HepG2 (cell line): ENCODE results near the gene CORT. TPM values are rescaled to one million over a fixed set of nuclear protein-coding genes. Genes with fewer than 3 reads are reported as not detected.

Experiments
- MIER3 ChIP-seq: IDR thresholded peaks from 2 replicates; pipeline ENCODE4 v1.6.1; 2016; ENCODE audit warnings: missing compliant biosample characterization, borderline replicate concordance
- MIXL1 ChIP-seq: IDR thresholded peaks from 2 replicates; pipeline ENCODE4 v1.6.1; 2016
- NONO ChIP-seq, 2 experiments: fragments of 450-650 bp in 1 of 2; sonication (generic) in 1 of 2; formaldehyde crosslinking in 1 of 2; IDR thresholded peaks in 1 of 2; conservative IDR thresholded peaks in 1 of 2; 2 replicates each; pipeline versions ENCODE4 v1.6.1 to v1.8.0; 2017 to 2022; ENCODE audit warnings: mild to moderate bottlenecking in 1 of 2, missing genetic modification reagents in 1 of 2, moderate library complexity in 1 of 2
- POLR2A ChIP-seq, 2 experiments: IDR thresholded peaks; 2 replicates each; pipeline ENCODE4 v1.6.1; 2011; ENCODE audit warnings: low read depth in 2 of 2, low read length in 2 of 2, mild to moderate bottlenecking in 1 of 2, moderate library complexity in 1 of 2; ENCODE audit not compliant: insufficient read depth in 1 of 2
- SOX5 ChIP-seq: IDR thresholded peaks from 2 replicates; pipeline ENCODE4 v1.6.1; 2016; ENCODE audit warnings: borderline replicate concordance
- STAG1 ChIP-seq: sonication (generic); formaldehyde crosslinking; IDR thresholded peaks from 2 replicates; pipeline ENCODE4 v1.4.0; 2020; ENCODE audit warnings: missing genetic modification reagents
- TGIF2 ChIP-seq: IDR thresholded peaks from 2 replicates; pipeline ENCODE4 v1.6.1; 2016; ENCODE audit warnings: control low read depth, missing compliant biosample characterization
- THAP9 ChIP-seq: sonication (generic); formaldehyde crosslinking; IDR thresholded peaks from 2 replicates; pipeline ENCODE4; 2020; ENCODE audit warnings: missing genetic modification reagents, mild to moderate bottlenecking, borderline replicate concordance
- WIZ ChIP-seq: sonication (generic); formaldehyde crosslinking; IDR thresholded peaks from 2 replicates; pipeline ENCODE4 v1.5.1; 2020; ENCODE audit warnings: mild to moderate bottlenecking, missing genetic modification reagents
- ZBTB38 ChIP-seq: sonication (generic); formaldehyde crosslinking; IDR thresholded peaks from 2 replicates; pipeline ENCODE4 v1.5.1; 2020; ENCODE audit warnings: mild to moderate bottlenecking, missing genetic modification reagents
- ZNF235 ChIP-seq: sonication (generic); formaldehyde crosslinking; IDR thresholded peaks from 2 replicates; pipeline ENCODE4 v1.8.1; 2023; ENCODE audit warnings: mild to moderate bottlenecking, missing genetic modification reagents, borderline replicate concordance
- ZNF468 ChIP-seq: sonication (generic); formaldehyde crosslinking; IDR thresholded peaks from 2 replicates; pipeline ENCODE4 v1.8.0; 2022; ENCODE audit warnings: mild to moderate bottlenecking, moderate library complexity, missing genetic modification reagents
- ZNF569 ChIP-seq: sonication (generic); formaldehyde crosslinking; IDR thresholded peaks from 2 replicates; pipeline ENCODE4 v1.5.0; 2020; ENCODE audit warnings: mild to moderate bottlenecking, missing genetic modification reagents, moderate library complexity, borderline replicate concordance
- ZNF749 ChIP-seq: sonication (generic); formaldehyde crosslinking; IDR thresholded peaks from 2 replicates; pipeline ENCODE4 v1.8.0; 2022; ENCODE audit warnings: mild to moderate bottlenecking, missing genetic modification reagents, moderate library complexity, borderline replicate concordance
- ZNF777 ChIP-seq: sonication (generic); formaldehyde crosslinking; IDR thresholded peaks from 2 replicates; pipeline ENCODE4 v1.4.0; 2020; ENCODE audit warnings: missing genetic modification reagents
- ZNF780A ChIP-seq: sonication (generic); formaldehyde crosslinking; IDR thresholded peaks from 2 replicates; pipeline ENCODE4 v1.8.0; 2022; ENCODE audit warnings: mild to moderate bottlenecking, missing genetic modification reagents, moderate library complexity
- ZSCAN9 ChIP-seq: IDR thresholded peaks from 2 replicates; pipeline ENCODE4 v1.6.1; 2016; ENCODE audit warnings: borderline replicate concordance
- polyA plus RNA-seq, 8 experiments: library from polyadenylated mRNA; depleted of rRNA in 3 of 8; stranded (reverse) in 7 of 8; unstranded in 1 of 8; fragments of >200 nt; fragmentation: Illumina TruSeq in 4 of 8; extraction: Trizol in 4 of 8; gene quantifications; 2 replicates each; pipeline versions ENCODE4 v1.2.1 to v1.2.3, GENCODE V29; 2011 to 2016; ENCODE audit warnings: low read depth in 4 of 8, missing spikeins in 1 of 8, mixed read lengths in 1 of 8; ENCODE audit not compliant: insufficient read depth in 1 of 8
- total RNA-seq, 5 experiments: library from RNA; depleted of rRNA; stranded (reverse); fragments of >200 nt; fragmentation: Illumina TruSeq; extraction: Trizol; gene quantifications; 2 replicates each; pipeline ENCODE4 v1.2.3, GENCODE V29; 2016; ENCODE audit warnings: low read depth in 1 of 5

CORT gene
- total and polyA plus RNA-seq, 2 of the 13 experiments (the other 11 are each of a cell fraction or from before 2014, with no cell fraction given): 0.11 to 0.62 TPM

DNA sequence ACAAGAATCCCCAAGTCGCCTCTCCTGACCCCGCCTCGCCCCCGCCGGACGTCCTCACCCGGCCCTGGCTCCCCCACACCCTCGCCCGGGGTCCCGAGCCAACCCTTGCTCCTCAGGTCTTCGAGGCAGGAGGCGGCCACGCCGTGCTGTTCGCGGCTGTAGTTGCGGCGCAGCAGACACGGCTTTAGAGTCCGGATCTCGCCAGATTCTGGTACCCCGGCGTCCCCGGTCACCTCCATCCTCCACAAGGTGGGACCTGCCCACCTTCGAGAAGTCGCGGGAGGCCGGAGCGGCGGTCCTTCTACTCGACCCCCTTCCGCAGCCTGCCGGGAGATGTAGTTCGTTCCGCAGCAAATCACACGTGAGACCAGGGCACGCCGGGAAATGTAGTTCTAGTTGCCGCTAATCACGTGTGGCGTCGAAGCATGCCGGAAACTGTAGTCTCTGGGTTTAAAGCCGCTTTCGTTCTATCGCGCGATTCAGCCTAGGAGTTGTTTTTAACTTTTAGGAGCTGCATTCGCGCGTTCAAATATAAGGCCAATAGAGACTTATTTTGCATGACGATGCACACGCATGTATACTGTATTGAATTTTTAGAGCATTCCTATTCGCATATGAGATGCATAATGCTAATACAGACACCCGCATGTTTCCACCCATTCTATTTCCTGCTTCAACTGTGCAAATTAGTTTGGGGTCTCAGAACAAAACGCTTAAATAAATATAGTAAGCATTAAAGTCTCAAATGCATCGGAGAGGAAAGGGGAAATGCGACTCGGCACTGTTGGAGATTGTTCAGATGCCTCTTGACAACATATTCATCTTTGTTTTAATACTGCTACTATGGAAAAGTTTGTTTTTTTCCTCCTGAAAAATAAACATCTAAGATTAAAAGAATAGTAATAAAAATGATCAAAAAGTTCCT lies 22.7 kb downstream of the CORT start, which contains the start of gene DFFA (continued):
- TF ChIP-seq MIER3: peak; percentile 84; the same call in 1 of the 2 replicates
- no peak; the same call in 1 of the 2 replicates for TF ChIP-seq SOX5
- no peak for TF ChIP-seq ZNF777 (CRISPR knock-in tag)
- no peak for TF ChIP-seq ZNF780A (CRISPR knock-in tag)
- peak; percentile 66 to 78; a peak in 3 of 4 replicates for TF ChIP-seq POLR2A (IDR thresholded peaks at IDR 0.05; ENCODE audit: insufficient read depth in 1 of 2, low read depth in 2 of 2, low read length in 2 of 2)
- TF ChIP-seq ZSCAN9 (CRISPR knock-in tag): peak; percentile 36; the same call in 1 of the 2 replicates
- TF ChIP-seq ZNF235: no peak
- TF ChIP-seq ZNF468 (CRISPR knock-in tag): no peak
- no peak for TF ChIP-seq NONO (IDR thresholded peaks at IDR 0.05)
- TF ChIP-seq NONO (CRISPR knock-in tag; conservative IDR thresholded peaks at IDR 0.05): peak; percentile 53; the same call in 1 of the 2 replicates
- TF ChIP-seq TGIF2 (CRISPR knock-in tag): peak; percentile 59; the same call in 1 of the 2 replicates
- TF ChIP-seq ZNF749 (CRISPR knock-in tag): peak; percentile 36; the same call in 1 of the 2 replicates
- no peak for TF ChIP-seq STAG1 (CRISPR knock-in tag)
- peak; percentile 88; the same call in 1 of the 2 replicates for TF ChIP-seq THAP9 (CRISPR knock-in tag)
- TF ChIP-seq ZBTB38 (CRISPR knock-in tag): peak; percentile 74
- TF ChIP-seq WIZ: no peak
- peak; percentile 78 for TF ChIP-seq MIXL1 (CRISPR knock-in tag)
- no peak for TF ChIP-seq ZNF569 (CRISPR knock-in tag)
